NCI-H2081 treated with DMSO at 0.1 percent for 48 hours (cell line): ENCODE measurements around the gene PTPRJ.

Source experiments
- DNase-seq: peaks from one replicate; lab custom pipeline; 2025; lab: John Stamatoyannopoulos, UW

PTPRJ gene

DNA sequence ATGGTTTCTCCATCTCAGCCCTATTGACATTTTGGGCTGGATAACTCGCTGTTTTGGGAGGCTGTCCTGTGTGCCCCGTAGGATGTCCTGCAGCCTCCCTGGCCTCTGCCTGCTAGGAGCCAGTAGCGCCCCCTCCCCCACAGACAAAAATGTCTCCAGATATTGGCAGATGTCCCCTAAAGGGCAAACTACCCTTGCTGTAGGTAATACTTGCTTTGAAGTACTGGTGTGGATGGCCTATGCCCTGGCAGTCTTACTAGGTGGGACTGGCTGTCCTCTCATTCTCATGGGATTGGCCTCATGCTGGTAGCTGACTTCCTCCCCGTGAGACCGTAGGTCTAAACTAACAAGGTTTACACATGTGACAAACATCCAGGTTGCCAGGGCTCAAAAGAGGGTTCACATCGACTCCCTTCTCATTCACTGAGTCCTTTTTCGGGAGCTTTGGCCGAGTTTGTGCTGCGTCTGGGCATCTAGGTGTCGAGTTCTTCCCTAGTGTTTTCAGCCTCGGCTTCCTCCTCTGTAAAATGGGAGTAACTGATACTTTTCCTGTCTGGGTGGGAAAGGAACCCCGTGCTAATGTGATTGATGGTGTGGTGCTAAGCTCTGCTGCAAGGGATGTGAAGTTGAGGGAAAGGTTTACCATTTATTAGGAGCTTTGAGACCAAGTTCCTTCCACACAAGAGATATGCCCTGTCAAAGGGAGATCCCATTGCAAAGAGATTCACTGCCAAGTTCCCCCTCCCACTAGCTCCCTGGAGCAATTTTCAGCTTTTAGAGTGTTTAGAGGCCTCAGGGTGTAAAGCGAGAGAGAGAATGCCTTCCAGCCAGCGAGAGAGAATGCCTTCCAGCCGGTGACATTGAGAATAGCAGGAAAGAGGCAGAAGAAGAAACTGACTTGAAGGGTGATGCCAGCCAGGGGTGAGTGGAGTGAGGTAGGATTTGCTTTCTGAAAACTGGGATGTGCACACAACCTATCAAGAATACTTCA, 17.0 kb downstream of the PTPRJ start:
- no peak for DNase-seq

DNA sequence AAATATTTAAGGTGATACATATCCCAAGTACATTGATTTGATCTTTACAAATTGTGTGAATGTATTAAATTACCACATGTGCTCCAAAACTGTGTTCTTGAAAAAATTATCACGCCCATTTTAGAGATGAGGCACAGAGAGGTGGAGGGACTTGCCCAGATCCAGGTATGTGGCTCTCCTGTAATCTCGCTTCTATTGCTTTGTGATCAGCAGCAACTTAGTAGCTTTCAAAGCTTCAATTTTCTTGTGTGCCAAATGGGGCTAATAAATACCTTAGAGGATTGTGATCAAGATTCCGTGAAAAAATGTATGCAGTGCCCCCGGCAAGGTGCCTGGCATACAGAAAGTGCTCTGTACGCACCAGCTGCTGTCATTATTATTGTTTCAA, 18.0 kb downstream of the PTPRJ start:
- DNase-seq: no peak

GRCh38 chr11:47998733-47999359, 18.5 kb downstream of the PTPRJ start:
- no peak for DNase-seq

- DNase-seq: no peak
These were observed 20.1 kb downstream of the PTPRJ start for GRCh38 chr11:48000432-48000831.

- no peak for DNase-seq
These were observed 21.2 kb downstream of the PTPRJ start for GRCh38 chr11:48001438-48002021.

- no peak for DNase-seq
These were observed 22.2 kb downstream of the PTPRJ start for GRCh38 chr11:48002561-48002960.

- DNase-seq: no peak
These were observed 23.6 kb downstream of the PTPRJ start for GRCh38 chr11:48003926-48004325.

DNA sequence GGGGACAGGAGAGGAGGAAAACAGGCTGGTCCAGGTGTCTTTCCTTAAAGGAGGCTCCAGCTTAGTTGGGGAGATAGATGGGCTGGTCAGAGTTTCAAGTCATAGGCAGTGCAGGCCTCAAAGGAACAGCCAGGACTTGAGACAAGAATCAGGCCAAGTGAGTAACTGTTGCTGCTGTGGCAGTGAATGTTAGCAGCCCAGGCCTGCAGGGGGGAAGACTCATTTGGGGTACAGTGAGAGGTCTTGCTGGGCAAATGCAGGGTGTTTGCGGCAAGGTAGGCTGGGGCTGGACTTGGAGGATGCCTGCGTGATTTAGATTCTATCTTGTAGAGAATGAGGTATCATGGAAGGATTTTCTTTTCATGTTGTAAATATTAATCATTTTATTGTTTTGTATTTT, 24.1 kb downstream of the PTPRJ start:
- no peak for DNase-seq

- no peak for DNase-seq
These were observed 24.8 kb downstream of the PTPRJ start for GRCh38 chr11:48005136-48005535.

- no peak for DNase-seq
These were observed 25.5 kb downstream of the PTPRJ start for GRCh38 chr11:48005831-48006270.

- DNase-seq: no peak
These were observed 26.1 kb downstream of the PTPRJ start for GRCh38 chr11:48006301-48006992.

- DNase-seq: no peak
These were observed 27.3 kb downstream of the PTPRJ start for GRCh38 chr11:48007677-48008076.

- DNase-seq: no peak
These were observed 28.6 kb downstream of the PTPRJ start for GRCh38 chr11:48008951-48009270.

GRCh38 chr11:48011102-48011797, 30.9 kb downstream of the PTPRJ start:
- no peak for DNase-seq

GRCh38 chr11:48011798-48012391, 31.5 kb downstream of the PTPRJ start:
- no peak for DNase-seq

- no peak for DNase-seq
These were observed 33.0 kb downstream of the PTPRJ start for GRCh38 chr11:48013269-48013901.

DNA sequence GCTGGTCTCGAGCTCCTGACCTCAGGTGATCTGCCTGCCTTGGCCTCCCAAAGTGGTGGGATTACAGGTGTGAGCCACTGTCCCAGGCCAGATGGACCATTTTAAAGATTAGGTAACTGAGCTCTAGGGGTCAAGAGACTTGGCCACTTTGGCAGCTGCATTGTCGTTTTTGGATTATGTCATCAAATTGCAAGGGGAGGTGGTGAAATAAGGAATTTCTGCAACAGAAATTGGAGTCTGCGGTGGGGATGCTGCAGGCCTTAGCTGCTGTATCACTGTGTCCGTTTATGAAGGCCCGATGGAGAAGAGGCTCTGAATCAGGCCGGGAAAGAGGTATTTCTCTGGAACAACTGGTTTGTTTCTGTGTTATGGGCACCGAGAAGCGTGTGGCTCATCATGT, 34.6 kb downstream of the PTPRJ start:
- no peak for DNase-seq

DNA sequence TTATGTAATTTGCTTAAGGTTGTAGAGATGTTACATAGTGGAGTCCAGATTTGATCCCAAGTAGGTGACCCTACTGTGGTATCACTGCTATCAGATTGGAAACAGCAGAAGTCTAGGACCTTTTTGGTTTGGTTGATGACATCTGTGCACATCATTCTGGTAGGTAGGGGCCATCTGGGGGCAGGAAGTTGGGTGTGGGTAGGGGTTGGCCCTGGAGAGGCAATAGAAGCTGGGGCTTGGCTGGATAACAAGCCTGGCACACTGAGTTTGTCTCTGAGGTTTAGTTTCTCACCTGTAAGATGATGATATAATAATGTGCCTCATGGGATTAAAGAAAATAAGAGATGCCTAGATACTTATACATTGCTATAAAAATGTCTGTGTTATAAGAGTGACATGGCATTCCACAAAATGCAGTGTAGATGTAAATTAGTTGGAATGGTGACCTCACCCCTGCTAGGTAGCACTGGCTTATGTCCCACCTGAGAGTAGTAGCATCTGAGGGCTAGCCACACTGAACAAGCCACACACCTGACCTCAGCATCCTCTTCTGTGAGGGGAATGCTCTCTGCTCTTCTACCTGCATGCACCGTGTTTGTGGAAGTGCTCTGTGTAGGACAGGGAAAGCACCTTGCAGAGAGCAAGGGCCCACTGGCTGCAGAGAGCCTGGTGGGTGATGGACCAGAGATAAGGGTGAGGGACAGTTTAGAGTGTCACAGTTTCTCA, 36.9 kb downstream of the PTPRJ start:
- DNase-seq: no peak

GRCh38 chr11:48017831-48018527, 37.6 kb downstream of the PTPRJ start:
- no peak for DNase-seq
